Measurements from ENCODE around the gene NFX1. TPM values are rescaled to one million over a fixed set of nuclear protein-coding genes. Genes with fewer than 3 reads are reported as not detected.

NFX1 gene
- total RNA-seq, 1 experiment from 2014 or later: 22.6 TPM

- Histone ChIP-seq H3K27ac (no peak overlapping the region), H3K27me3 (no peaks in the 10 kb centered on the region), H3K4me1 (no peaks in the 10 kb centered on the region), H3K36me3 (peaks cover 4% of the 10 kb centered on the region; the same call in 1 of the 2 replicates), H3K4me3 (no peak overlapping the region), H3K9me3 (replicated peaks) (no peaks in the 10 kb centered on the region)
- DNase-seq: no peak
Measured at GRCh38 chr9:33288235-33288634, 2.1 kb upstream of the NFX1 start.

GRCh38 chr9:33288828-33289483 is 1.4 kb upstream of the NFX1 start:
- Histone ChIP-seq H3K4me3 (no peak overlapping the region), H3K27me3 (no peaks in the 10 kb centered on the region), H3K27ac (no peak overlapping the region), H3K4me1 (no peaks in the 10 kb centered on the region), H3K36me3 (peaks cover 7% of the 10 kb centered on the region; the same call in 1 of the 2 replicates), H3K9me3 (replicated peaks) (no peaks in the 10 kb centered on the region)
- DNase-seq: no peak

- DNase-seq: peak; percentile 12 to 18
- no peaks in the 10 kb centered on the region for H3K4me1 ChIP-seq
- no peaks in the 10 kb centered on the region for H3K27me3 ChIP-seq
- H3K36me3 ChIP-seq: peaks cover 13% of the 10 kb centered on the region; the same call in 1 of the 2 replicates
- peak overlapping the region; percentile 75 for H3K4me3 ChIP-seq
- H3K27ac ChIP-seq: peak overlapping the region; percentile 84
- no peaks in the 10 kb centered on the region for H3K9me3 ChIP-seq (replicated peaks)
Measured at GRCh38 chr9:33289496-33289895, 820 bp upstream of the NFX1 start.

GRCh38 chr9:33289936-33290246 is 425 bp upstream of the NFX1 start:
- Histone ChIP-seq H3K27me3 (no peaks in the 10 kb centered on the region), H3K4me1 (no peaks in the 10 kb centered on the region), H3K4me3 (peak overlapping the region; percentile 75), H3K9me3 (replicated peaks) (no peaks in the 10 kb centered on the region), H3K36me3 (peaks cover 13% of the 10 kb centered on the region; the same call in 1 of the 2 replicates), H3K27ac (peak overlapping the region; percentile 84)
- no peak for DNase-seq

- H3K4me1 ChIP-seq: no peaks in the 10 kb centered on the region
- H3K27ac ChIP-seq: peak overlapping the region; percentile 84
- H3K36me3 ChIP-seq: peaks cover 20% of the 10 kb centered on the region
- H3K9me3 ChIP-seq (replicated peaks): no peaks in the 10 kb centered on the region
- peak overlapping the region; percentile 75 for H3K4me3 ChIP-seq
- DNase-seq: no peak
- no peaks in the 10 kb centered on the region for H3K27me3 ChIP-seq
Measured at GRCh38 chr9:33291031-33291397, 698 bp downstream of the NFX1 start.

- H3K4me3 ChIP-seq: no peak overlapping the region
- DNase-seq: no peak
- H3K27me3 ChIP-seq: no peaks in the 10 kb centered on the region
- H3K36me3 ChIP-seq: peaks cover 20% of the 10 kb centered on the region
- H3K27ac ChIP-seq: no peak overlapping the region
- peaks cover 2% of the 10 kb centered on the region for H3K4me1 ChIP-seq
- no peaks in the 10 kb centered on the region for H3K9me3 ChIP-seq (replicated peaks)
Measured at GRCh38 chr9:33291901-33292300, 1.6 kb downstream of the NFX1 start.

GRCh38 chr9:33293782-33294181 is 3.5 kb downstream of the NFX1 start:
- Histone ChIP-seq H3K36me3 (peaks cover 31% of the 10 kb centered on the region), H3K27me3 (no peaks in the 10 kb centered on the region), H3K9me3 (replicated peaks) (no peaks in the 10 kb centered on the region), H3K27ac (no peak overlapping the region), H3K4me3 (no peak overlapping the region), H3K4me1 (peaks cover 19% of the 10 kb centered on the region)
- no peak for DNase-seq

GRCh38 chr9:33294670-33295432 is 4.5 kb downstream of the NFX1 start:
- H3K4me3 ChIP-seq: no peak overlapping the region
- H3K27ac ChIP-seq: no peak overlapping the region
- peaks cover 42% of the 10 kb centered on the region for H3K36me3 ChIP-seq
- DNase-seq: no peak
- H3K4me1 ChIP-seq: peaks cover 22% of the 10 kb centered on the region
- no peaks in the 10 kb centered on the region for H3K27me3 ChIP-seq
- H3K9me3 ChIP-seq (replicated peaks): no peaks in the 10 kb centered on the region

GRCh38 chr9:33295571-33295970 is 5.3 kb downstream of the NFX1 start:
- Histone ChIP-seq H3K4me1 (peaks cover 22% of the 10 kb centered on the region), H3K36me3 (peaks cover 47% of the 10 kb centered on the region)

GRCh38 chr9:33297432-33297831 is 7.1 kb downstream of the NFX1 start:
- peak; percentile 75 to 79 for DNase-seq
- peaks cover 63% of the 10 kb centered on the region for H3K36me3 ChIP-seq
- no peak overlapping the region for H3K27ac ChIP-seq
- no peak overlapping the region for H3K4me3 ChIP-seq
- H3K4me1 ChIP-seq: peaks cover 22% of the 10 kb centered on the region
- no peaks in the 10 kb centered on the region for H3K9me3 ChIP-seq (replicated peaks)
- no peaks in the 10 kb centered on the region for H3K27me3 ChIP-seq

More at GRCh38 chr9:33295571-33295970, 5.3 kb downstream of the NFX1 start:
- Histone ChIP-seq H3K4me3 (no peak overlapping the region), H3K27ac (no peak overlapping the region), H3K9me3 (replicated peaks) (no peaks in the 10 kb centered on the region), H3K27me3 (no peaks in the 10 kb centered on the region)
- no peak for DNase-seq

- no peak for DNase-seq
- H3K27me3 ChIP-seq: no peaks in the 10 kb centered on the region
- no peak overlapping the region for H3K27ac ChIP-seq
- no peaks in the 10 kb centered on the region for H3K9me3 ChIP-seq (replicated peaks)
- H3K4me3 ChIP-seq: no peak overlapping the region
- peaks cover 75% of the 10 kb centered on the region for H3K36me3 ChIP-seq
- peaks cover 22% of the 10 kb centered on the region for H3K4me1 ChIP-seq
Measured at GRCh38 chr9:33300546-33300945, 10.2 kb downstream of the NFX1 start.

GRCh38 chr9:33304362-33304761 is 14.0 kb downstream of the NFX1 start:
- Histone ChIP-seq H3K4me3 (no peak overlapping the region), H3K36me3 (peaks cover 84% of the 10 kb centered on the region), H3K27ac (no peak overlapping the region), H3K27me3 (no peaks in the 10 kb centered on the region), H3K9me3 (replicated peaks) (no peaks in the 10 kb centered on the region), H3K4me1 (no peaks in the 10 kb centered on the region)
- DNase-seq: no peak

- H3K4me3 ChIP-seq: no peak overlapping the region
- H3K36me3 ChIP-seq: peaks cover 82% of the 10 kb centered on the region
- no peaks in the 10 kb centered on the region for H3K4me1 ChIP-seq
- H3K9me3 ChIP-seq (replicated peaks): no peaks in the 10 kb centered on the region
- no peak for DNase-seq
- H3K27me3 ChIP-seq: no peaks in the 10 kb centered on the region
- no peak overlapping the region for H3K27ac ChIP-seq
Measured at GRCh38 chr9:33306037-33306436, 15.7 kb downstream of the NFX1 start.

- Histone ChIP-seq H3K27me3 (no peaks in the 10 kb centered on the region), H3K4me1 (no peaks in the 10 kb centered on the region), H3K36me3 (peaks cover 82% of the 10 kb centered on the region), H3K27ac (no peak overlapping the region), H3K4me3 (no peak overlapping the region), H3K9me3 (replicated peaks) (no peaks in the 10 kb centered on the region)
- DNase-seq: no peak
Measured at GRCh38 chr9:33307067-33307466, 16.8 kb downstream of the NFX1 start.

GRCh38 chr9:33309903-33310302 is 19.6 kb downstream of the NFX1 start:
- Histone ChIP-seq H3K36me3 (peaks cover 86% of the 10 kb centered on the region), H3K27ac (no peak overlapping the region), H3K4me1 (no peaks in the 10 kb centered on the region), H3K27me3 (no peaks in the 10 kb centered on the region), H3K4me3 (no peak overlapping the region), H3K9me3 (replicated peaks) (no peaks in the 10 kb centered on the region)
- DNase-seq: no peak
